Prostate gland (tissue), 2 donors: ENCODE results near the gene HEPACAM.

Source experiments
- POLR2A ChIP-seq: fragments of 450-650 bp; IDR thresholded peaks from one replicate; pipeline ENCODE4 v1.6.1; 2016; ENCODE audit warnings: antibody characterized with exemption, mild to moderate bottlenecking
- POLR2AphosphoS5 ChIP-seq: sonication (generic); formaldehyde crosslinking; IDR thresholded peaks from one replicate; pipeline ENCODE4 v1.6.1; 2017; ENCODE audit warnings: antibody characterized with exemption
- TF ChIP-seq, protein P1 (sequence below), 4 experiments: fragments of 200-600 bp in 2 of 4; fragments of 450-650 bp in 2 of 4; sonication (generic) in 2 of 4; IDR thresholded peaks; 1 replicate in 3 of 4; 2 replicates in 1 of 4; pipeline ENCODE4 v1.5.1; 2016 to 2019; ENCODE audit warnings: antibody characterized with exemption in 4 of 4, mild to moderate bottlenecking in 2 of 4, moderate library complexity in 2 of 4

DNA sequence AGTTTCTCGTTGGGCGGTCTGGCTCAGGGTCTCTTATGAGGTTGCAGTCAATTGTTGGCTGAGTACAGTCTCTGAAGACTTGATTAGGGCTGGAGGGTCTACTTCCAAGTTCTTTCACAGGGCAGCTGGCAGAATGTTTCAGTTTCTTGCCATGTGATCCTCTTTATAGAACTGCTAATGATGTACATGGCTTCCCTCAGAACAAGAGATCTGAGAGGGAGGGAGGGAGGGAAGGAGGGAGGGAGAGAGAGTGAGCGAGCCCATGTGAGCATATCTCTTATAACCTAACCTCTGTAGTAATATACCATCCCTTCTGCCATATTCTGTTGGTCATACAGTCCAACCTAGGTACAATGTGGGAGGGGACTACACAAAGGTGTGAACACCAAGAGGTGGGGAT lies 15.5 kb upstream of the HEPACAM start:
- TF ChIP-seq, protein P1, sequence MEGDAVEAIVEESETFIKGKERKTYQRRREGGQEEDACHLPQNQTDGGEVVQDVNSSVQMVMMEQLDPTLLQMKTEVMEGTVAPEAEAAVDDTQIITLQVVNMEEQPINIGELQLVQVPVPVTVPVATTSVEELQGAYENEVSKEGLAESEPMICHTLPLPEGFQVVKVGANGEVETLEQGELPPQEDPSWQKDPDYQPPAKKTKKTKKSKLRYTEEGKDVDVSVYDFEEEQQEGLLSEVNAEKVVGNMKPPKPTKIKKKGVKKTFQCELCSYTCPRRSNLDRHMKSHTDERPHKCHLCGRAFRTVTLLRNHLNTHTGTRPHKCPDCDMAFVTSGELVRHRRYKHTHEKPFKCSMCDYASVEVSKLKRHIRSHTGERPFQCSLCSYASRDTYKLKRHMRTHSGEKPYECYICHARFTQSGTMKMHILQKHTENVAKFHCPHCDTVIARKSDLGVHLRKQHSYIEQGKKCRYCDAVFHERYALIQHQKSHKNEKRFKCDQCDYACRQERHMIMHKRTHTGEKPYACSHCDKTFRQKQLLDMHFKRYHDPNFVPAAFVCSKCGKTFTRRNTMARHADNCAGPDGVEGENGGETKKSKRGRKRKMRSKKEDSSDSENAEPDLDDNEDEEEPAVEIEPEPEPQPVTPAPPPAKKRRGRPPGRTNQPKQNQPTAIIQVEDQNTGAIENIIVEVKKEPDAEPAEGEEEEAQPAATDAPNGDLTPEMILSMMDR (IDR thresholded peaks at IDR 0.05), result no peak
- TF ChIP-seq POLR2A (no peak), POLR2AphosphoS5 (no peak)
